Measurements from ENCODE around the gene PC. TPM values are rescaled to one million over a fixed set of nuclear protein-coding genes. Genes with fewer than 3 reads are reported as not detected.

The PC gene
- polyA plus RNA-seq, 2 of the 4 experiments (the other 2 are of a cell fraction), result 14.2 to 45.9 TPM

GRCh38 chr11:66879000-66879399 lies 79.2 kb downstream of the PC start:
- Histone ChIP-seq H3K4me2 (peak overlapping the region; percentile 56; the same call in 2 of the 3 replicates), H3K9me3 (no peaks in the 10 kb centered on the region), H3K27ac (peak overlapping the region; percentile 53 to 95; a peak in 4 of 6 replicates), H3K4me3 (no peak overlapping the region), H3K4me1 (peaks cover 78% of the 10 kb centered on the region)
- TF ChIP-seq NPAS2 (CRISPR knock-in tag; IDR thresholded peaks at IDR 0.05; ENCODE audit: borderline replicate concordance) (no peak), MAZ (IDR thresholded peaks at IDR 0.05; ENCODE audit: borderline replicate concordance, low read depth, low read length) (no peak)
- no peak for DNase-seq (ENCODE audit: low read depth in 1 of 2, low spot score in 1 of 2)
- 82% methylated on average over 6 of the region's 7 CpGs for WGBS (ENCODE audit: missing lambda C conversion rate)
- ChIA-PET CTCF (interaction anchor here (0.6 to 13.1 kb wide), 9 partner anchors 10 to 184 kb away, joined by 3 to 135 read pairs (median 5); partner anchors contain the start of genes C11orf86 and SYT12), POLR2A (no interaction called here)
- no peak for ATAC-seq
- FAIRE-seq, result no peak

DNA sequence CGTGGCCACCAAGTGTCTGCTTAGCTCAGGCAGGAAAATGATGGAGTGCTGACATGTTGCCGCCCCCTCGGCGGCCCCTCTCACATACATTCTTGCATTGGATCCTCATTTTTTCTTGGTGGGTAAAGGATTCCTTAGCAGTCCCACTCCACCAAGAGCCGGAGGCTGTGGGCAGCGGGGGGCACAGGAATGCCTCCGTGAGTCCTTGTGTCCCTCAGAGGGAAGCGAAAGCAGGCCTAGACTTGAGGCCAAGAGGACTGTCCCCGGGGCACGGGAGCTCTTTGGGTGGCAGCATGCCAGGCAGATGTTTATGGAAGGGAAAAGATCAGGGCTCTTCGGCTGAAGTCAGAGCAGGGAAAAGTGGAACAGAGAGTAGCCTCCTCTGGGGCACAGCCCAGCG lies 79.7 kb downstream of the PC start:
- peaks cover 73% of the 10 kb centered on the region for H3K4me1 ChIP-seq
- DNase-seq (ENCODE audit: low read depth in 1 of 2, low spot score in 1 of 2) (no peak), FAIRE-seq (no peak), ATAC-seq (no peak)
- ChIA-PET POLR2A (no interaction called here), CTCF (interaction anchor here (0.6 to 13.1 kb wide), 11 partner anchors 10 to 461 kb away, joined by 3 to 135 read pairs (median 3); partner anchors contain the start of genes C11orf86 and SYT12)
- WGBS (ENCODE audit: missing lambda C conversion rate), result 74% methylated on average over 12 of the region's 12 CpGs
- peak overlapping the region; percentile 53 to 95 for H3K27ac ChIP-seq
- no peak for TF ChIP-seq ZNF302 (CRISPR knock-in tag; IDR thresholded peaks at IDR 0.05)
- no peak for TF ChIP-seq RARB (CRISPR knock-in tag; IDR thresholded peaks at IDR 0.05)
- no peak for TF ChIP-seq CEBPB (IDR thresholded peaks at IDR 0.05)
- TF ChIP-seq HDAC2 (IDR thresholded peaks at IDR 0.05), result no peak
- no peak for TF ChIP-seq NFE2L2 (conservative IDR thresholded peaks at IDR 0.05; ENCODE audit: low read length)
- TF ChIP-seq MAZ (IDR thresholded peaks at IDR 0.05; ENCODE audit: borderline replicate concordance, low read depth, low read length), result no peak
- no peak for TF ChIP-seq SMC3 (IDR thresholded peaks at IDR 0.05)
- TF ChIP-seq EHMT2 (IDR thresholded peaks at IDR 0.05; ENCODE audit: low read depth), result no peak
- TF ChIP-seq MAFK (IDR thresholded peaks at IDR 0.05; ENCODE audit: partially characterized antibody), result no peak
- no peak for TF ChIP-seq HOXB13 (CRISPR knock-in tag; IDR thresholded peaks at IDR 0.05; ENCODE audit: low read depth)
- no peak for TF ChIP-seq RAD21 (conservative IDR thresholded peaks at IDR 0.05 in 1 of 2, IDR thresholded peaks at IDR 0.05 in 1 of 2)
- H3K9me3 ChIP-seq, result no peaks in the 10 kb centered on the region
- peak overlapping the region; percentile 56 for H3K4me2 ChIP-seq
- H3K4me3 ChIP-seq, result no peak overlapping the region

- Histone ChIP-seq H3K9me3 (no peaks in the 10 kb centered on the region), H3K4me1 (peaks cover 66% of the 10 kb centered on the region), H3K27ac (peak overlapping the region; percentile 53 to 95), H3K4me2 (peak overlapping the region; percentile 56), H3K4me3 (no peak overlapping the region)
- POLR2A ChIA-PET, result no interaction called here
- DNase-seq (ENCODE audit: low read depth in 1 of 2, low spot score in 1 of 2) (peak in 1 of 2 experiments; percentile 76), ATAC-seq (peak in 1 of 2 experiments; percentile 7; a peak in 1 of 6 replicates), FAIRE-seq (no peak)
- no peak for TF ChIP-seq KDM1A (IDR thresholded peaks at IDR 0.05; ENCODE audit: low read depth)
- TF ChIP-seq ZSCAN20 (CRISPR knock-in tag; IDR thresholded peaks at IDR 0.05), result 0 out of 2 replicates have a peak, but pooled peaks have one; percentile 35
- peak in 1 of 2 experiments; percentile 37; a peak in 1 of 4 replicates for TF ChIP-seq CEBPB (IDR thresholded peaks at IDR 0.05)
- no peak for TF ChIP-seq NPAS2 (CRISPR knock-in tag; IDR thresholded peaks at IDR 0.05; ENCODE audit: borderline replicate concordance)
- TF ChIP-seq, protein P1, sequence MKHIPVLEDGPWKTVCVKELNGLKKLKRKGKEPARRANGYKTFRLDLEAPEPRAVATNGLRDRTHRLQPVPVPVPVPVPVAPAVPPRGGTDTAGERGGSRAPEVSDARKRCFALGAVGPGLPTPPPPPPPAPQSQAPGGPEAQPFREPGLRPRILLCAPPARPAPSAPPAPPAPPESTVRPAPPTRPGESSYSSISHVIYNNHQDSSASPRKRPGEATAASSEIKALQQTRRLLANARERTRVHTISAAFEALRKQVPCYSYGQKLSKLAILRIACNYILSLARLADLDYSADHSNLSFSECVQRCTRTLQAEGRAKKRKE (CRISPR knock-in tag; IDR thresholded peaks at IDR 0.05; ENCODE audit: low read depth), result no peak
- no peak for TF ChIP-seq FOSL2 (IDR thresholded peaks at IDR 0.05)
- TF ChIP-seq FOSL2 (CRISPR knock-in tag; IDR thresholded peaks at IDR 0.05), result 0 out of 2 replicates have a peak, but pooled peaks have one; percentile 17
- TF ChIP-seq CHD2 (IDR thresholded peaks at IDR 0.05; ENCODE audit: low read length, partially characterized antibody), result no peak
- 74% methylated on average over 9 of the region's 9 CpGs for WGBS (ENCODE audit: missing lambda C conversion rate)
- CTCF ChIA-PET, result interaction anchor here (0.6 to 13.1 kb wide), 9 partner anchors 9 to 460 kb away, joined by 3 to 135 read pairs (median 3); partner anchors contain the start of genes C11orf86 and SYT12
These were observed 80.4 kb downstream of the PC start for GRCh38 chr11:66877588-66878385.
